ENCODE data around the gene EEFSEC.

Gene EEFSEC

GRCh38 chr3:128419311-128419710, 266.0 kb downstream of the EEFSEC start:
- Histone ChIP-seq H3K27ac (no peak overlapping the region), H3K27me3 (no peaks in the 10 kb centered on the region), H3K4me1 (no peaks in the 10 kb centered on the region), H3K9me3 (no peaks in the 10 kb centered on the region), H3K4me3 (no peak overlapping the region), H3K36me3 (no peaks in the 10 kb centered on the region)
- no peak for TF ChIP-seq CTCF (IDR thresholded peaks at IDR 0.05)
- DNase-seq = no peak
- intact Hi-C loops (cut with DNase I; ENCODE audit: low total_unique reads) = no loop called here

- intact Hi-C loops (cut with DNase I; ENCODE audit: low total_unique reads) = no loop called here
- TF ChIP-seq CTCF (IDR thresholded peaks at IDR 0.05) = no peak
These were observed 267.0 kb downstream of the EEFSEC start for GRCh38 chr3:128420289-128420688.

GRCh38 chr3:128420720-128421438, 267.6 kb downstream of the EEFSEC start:
- intact Hi-C loops (cut with DNase I; ENCODE audit: low total_unique reads) = no loop called here
- H3K4me1 ChIP-seq = peaks cover 0 to 3% (median 0%) of the 10 kb centered on the region in 4 donors
- DNase-seq = no peak
- peaks cover 0 to 4% of the 10 kb centered on the region in 2 donors for H3K27me3 ChIP-seq
- H3K36me3 ChIP-seq = no peaks in the 10 kb centered on the region
- H3K4me3 ChIP-seq = no peak overlapping the region
- no peak for TF ChIP-seq CTCF (IDR thresholded peaks at IDR 0.05)
- no peaks in the 10 kb centered on the region for H3K9me3 ChIP-seq
- no peak overlapping the region for H3K27ac ChIP-seq

More at GRCh38 chr3:128420289-128420688, 267.0 kb downstream of the EEFSEC start:
- H3K36me3 ChIP-seq = no peaks in the 10 kb centered on the region
- H3K27ac ChIP-seq = no peak overlapping the region
- no peaks in the 10 kb centered on the region for H3K4me1 ChIP-seq
- no peaks in the 10 kb centered on the region for H3K27me3 ChIP-seq
- no peak for DNase-seq
- H3K9me3 ChIP-seq = no peaks in the 10 kb centered on the region
- H3K4me3 ChIP-seq = no peak overlapping the region

- intact Hi-C loops (cut with DNase I; ENCODE audit: low total_unique reads) = no loop called here
- H3K36me3 ChIP-seq = no peaks in the 10 kb centered on the region
- H3K27ac ChIP-seq = no peak overlapping the region
- H3K4me3 ChIP-seq = no peak overlapping the region
- no peak for DNase-seq
- no peak for TF ChIP-seq CTCF (IDR thresholded peaks at IDR 0.05)
- peaks cover 0 to 8% (median 3%) of the 10 kb centered on the region in 4 donors for H3K4me1 ChIP-seq
- H3K27me3 ChIP-seq = peaks cover 0 to 8% of the 10 kb centered on the region in 2 donors
- no peaks in the 10 kb centered on the region for H3K9me3 ChIP-seq
These were observed 268.2 kb downstream of the EEFSEC start for GRCh38 chr3:128421439-128421836.

GRCh38 chr3:128421966-128422365, 268.7 kb downstream of the EEFSEC start:
- no peak for TF ChIP-seq CTCF (IDR thresholded peaks at IDR 0.05)
- Histone ChIP-seq H3K4me3 (no peak overlapping the region), H3K36me3 (no peaks in the 10 kb centered on the region), H3K27me3 (peaks cover 0 to 13% of the 10 kb centered on the region in 2 donors), H3K27ac (no peak overlapping the region), H3K9me3 (no peaks in the 10 kb centered on the region), H3K4me1 (peaks cover 0 to 12% (median 6%) of the 10 kb centered on the region in 4 donors)
- DNase-seq = no peak
- intact Hi-C loops (cut with DNase I; ENCODE audit: low total_unique reads) = no loop called here

Data from tibial artery (tissue), 4 donors.